GM12874 (cell line): ENCODE measurements around the gene ZDHHC22.

Experiments
- TF ChIP-seq, protein P1 (sequence below): IDR thresholded peaks from 2 replicates; pipeline ENCODE4 v1.5.1; 2011; ENCODE audit warnings: low read depth, mild to moderate bottlenecking, control low read depth, low read length, moderate library complexity; ENCODE audit not compliant: insufficient read depth

ZDHHC22 gene

DNA sequence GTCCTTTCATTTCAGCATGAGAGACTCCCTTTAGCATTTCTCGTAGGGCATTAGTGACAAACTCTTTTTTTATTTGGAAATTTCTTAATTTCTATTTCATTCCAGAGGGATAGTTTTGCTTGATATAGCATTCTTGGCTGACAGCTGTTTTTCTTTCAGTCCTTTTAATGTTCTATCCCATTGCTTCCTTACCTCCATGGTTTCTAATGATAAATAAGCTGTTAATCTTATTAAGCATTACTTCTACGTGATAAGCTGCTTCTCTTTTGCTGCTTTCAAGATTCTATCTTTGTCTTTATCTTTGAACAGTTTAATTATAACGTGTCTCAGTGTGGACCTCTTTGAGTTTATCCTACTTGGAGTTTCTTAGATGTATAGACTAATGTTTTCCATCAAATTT is 28.5 kb upstream of the ZDHHC22 start:
- TF ChIP-seq, protein P1, sequence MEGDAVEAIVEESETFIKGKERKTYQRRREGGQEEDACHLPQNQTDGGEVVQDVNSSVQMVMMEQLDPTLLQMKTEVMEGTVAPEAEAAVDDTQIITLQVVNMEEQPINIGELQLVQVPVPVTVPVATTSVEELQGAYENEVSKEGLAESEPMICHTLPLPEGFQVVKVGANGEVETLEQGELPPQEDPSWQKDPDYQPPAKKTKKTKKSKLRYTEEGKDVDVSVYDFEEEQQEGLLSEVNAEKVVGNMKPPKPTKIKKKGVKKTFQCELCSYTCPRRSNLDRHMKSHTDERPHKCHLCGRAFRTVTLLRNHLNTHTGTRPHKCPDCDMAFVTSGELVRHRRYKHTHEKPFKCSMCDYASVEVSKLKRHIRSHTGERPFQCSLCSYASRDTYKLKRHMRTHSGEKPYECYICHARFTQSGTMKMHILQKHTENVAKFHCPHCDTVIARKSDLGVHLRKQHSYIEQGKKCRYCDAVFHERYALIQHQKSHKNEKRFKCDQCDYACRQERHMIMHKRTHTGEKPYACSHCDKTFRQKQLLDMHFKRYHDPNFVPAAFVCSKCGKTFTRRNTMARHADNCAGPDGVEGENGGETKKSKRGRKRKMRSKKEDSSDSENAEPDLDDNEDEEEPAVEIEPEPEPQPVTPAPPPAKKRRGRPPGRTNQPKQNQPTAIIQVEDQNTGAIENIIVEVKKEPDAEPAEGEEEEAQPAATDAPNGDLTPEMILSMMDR, result no peak

DNA sequence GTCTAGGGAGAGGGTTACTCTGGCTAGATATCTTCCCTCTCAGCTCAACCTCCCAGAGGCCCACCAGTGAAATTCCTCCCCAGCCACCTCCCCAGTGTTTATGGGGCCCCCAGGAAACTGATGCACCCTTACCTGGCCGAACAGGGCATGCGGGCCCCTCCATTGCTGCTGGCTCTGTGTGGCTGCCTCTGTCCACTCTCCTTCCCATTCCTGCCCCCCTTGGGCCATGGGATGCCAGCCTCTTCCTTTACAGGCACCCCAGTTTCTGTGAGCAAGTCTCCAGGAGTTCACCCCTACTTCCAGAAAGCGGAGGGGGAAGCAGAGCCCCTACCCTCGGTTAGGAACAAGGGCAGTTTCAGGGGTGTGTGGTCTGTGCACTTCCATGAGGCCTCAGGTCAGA is 19.4 kb upstream of the ZDHHC22 start:
- TF ChIP-seq, protein P1, result no peak

DNA sequence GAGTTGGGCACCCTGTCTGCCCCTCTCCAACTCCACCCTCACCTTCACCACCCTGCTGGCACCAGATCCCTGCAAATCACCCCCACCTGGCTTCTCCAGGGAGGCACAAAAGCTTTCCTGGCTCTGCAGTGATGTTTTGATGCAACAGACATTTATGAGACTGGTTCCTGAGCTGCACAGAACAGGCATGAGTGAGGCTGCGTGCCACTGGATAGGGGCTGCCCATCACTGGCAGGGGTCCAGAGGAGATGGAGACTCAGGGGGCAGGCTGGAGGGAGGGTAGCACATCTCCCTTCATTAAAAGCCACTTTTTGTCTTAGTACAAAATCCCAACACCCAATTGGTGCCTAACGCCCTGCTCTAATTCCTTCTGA is 17.3 kb upstream of the ZDHHC22 start:
- TF ChIP-seq, protein P1, result no peak

DNA sequence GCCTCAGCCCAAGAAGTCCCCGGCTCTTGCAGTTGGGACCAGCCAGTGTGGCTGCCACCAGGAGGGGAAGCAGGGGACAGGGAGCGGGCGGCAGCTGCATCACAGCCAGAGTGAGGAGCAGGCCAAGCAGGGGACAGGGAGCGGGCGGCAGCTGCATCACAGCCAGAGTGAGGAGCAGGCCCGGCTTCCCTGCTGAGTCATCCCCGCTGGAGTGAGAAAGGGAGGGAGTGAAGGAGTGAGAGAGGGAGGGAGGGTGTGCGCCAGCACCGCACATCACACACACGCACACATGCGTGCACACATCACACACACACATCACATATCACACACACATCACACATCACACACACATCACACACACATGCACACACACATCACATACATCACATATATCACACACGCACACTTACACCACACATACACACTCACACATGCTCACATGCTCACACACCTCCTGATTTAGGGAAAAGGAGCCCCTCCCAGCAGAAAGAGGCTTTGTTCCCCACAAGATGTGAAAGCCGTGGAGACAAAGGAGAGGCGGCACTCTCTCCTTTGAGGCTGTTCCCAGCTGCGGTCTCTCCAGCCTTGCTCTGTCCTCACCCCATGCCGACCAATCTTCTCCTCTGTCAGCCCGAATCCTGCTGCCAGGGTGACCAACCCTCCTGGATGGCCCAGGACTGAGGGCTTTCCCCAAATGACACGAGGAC is 16.7 kb upstream of the ZDHHC22 start:
- TF ChIP-seq, protein P1, result no peak

DNA sequence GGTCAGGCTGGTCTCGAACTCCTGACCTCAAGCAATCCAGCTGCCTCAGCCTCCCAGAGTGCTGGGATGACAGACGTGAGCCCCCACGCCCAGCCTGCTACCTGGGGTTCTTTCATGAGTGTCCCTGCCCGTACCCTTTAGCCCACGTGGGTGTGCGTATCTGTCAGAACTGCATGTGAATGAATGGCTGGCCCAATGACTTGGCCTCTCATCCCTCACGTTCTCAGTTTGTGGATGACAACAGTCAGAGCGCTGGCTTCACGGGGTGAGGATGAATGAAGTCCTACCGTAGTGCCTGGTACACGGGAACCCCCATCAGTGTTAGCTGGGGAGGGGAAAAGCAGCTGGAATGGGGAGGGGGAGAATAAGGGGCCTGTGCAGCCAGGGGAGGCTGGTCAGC is 16.1 kb upstream of the ZDHHC22 start:
- TF ChIP-seq, protein P1, result no peak

DNA sequence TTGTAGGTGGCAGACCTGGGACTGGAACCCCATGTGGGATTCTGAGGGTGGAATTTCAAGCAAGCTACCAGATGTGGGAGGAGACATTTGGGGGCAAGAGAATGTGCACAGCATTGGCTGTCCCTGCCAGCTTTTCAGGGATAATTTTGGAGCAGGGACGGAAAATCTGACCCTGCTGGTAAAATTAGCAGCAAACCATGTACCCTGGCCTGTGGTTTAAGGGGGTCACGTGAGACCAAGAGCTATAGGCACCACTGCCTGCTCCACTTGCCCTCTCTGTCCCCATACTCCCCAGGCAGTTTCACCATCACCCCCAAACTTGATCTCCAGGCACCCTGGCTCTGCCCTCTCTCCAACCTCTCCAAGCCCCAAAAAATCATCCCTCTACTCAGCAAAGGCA is 13.5 kb upstream of the ZDHHC22 start:
- TF ChIP-seq, protein P1, result no peak

DNA sequence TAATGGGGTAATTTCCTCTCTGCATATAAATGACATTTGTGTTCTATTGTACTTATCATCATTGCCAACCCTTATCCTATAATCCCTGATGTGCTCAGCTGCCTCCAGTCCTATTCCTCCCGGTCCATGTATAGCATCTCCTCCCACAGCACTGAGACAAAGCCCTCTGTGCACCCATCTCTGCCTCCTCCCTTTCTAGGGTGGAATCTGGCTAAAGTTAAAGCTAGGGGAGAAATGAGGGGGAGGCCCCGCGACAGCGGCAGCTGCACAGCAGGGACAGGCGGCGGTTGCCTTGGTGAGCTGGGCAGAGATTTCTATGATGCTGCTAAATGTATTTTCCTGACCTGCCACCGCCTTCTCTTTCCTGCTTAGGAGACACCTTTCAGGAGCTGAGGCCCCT is 12.8 kb upstream of the ZDHHC22 start:
- TF ChIP-seq, protein P1, result no peak

DNA sequence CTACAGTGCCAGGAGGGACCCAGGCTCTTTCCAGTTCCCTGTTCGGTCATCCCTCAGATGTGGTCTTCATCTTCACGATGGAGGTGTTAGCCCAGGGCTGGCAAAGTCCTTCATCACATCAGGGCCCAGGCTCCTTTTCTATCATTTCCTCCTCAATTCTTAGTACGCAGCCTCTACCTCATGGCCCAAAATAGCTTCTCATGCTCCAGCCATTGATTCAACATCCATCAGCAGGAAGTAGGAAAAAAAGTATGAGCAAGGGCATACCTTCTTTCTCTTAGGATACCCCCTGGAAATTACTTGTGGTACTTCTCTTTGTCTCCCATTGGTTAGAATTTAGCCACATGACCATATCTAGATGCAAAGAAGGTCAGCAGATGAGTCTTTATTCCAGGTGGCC is 12.2 kb upstream of the ZDHHC22 start:
- TF ChIP-seq, protein P1, result no peak
